SK-N-MC (cell line): Measurements from ENCODE around the gene PLLP.

ENCODE experiments used
- EZH2 ChIP-seq: fragments of 200-600 bp; sonication (generic); IDR thresholded peaks from one replicate; pipeline ENCODE4 v1.6.1; 2017; ENCODE audit warnings: antibody characterized with exemption
- POLR2AphosphoS5 ChIP-seq: IDR thresholded peaks from 2 replicates; pipeline ENCODE4 v1.6.1; 2012; ENCODE audit warnings: mild to moderate bottlenecking, low read depth, low read length, borderline replicate concordance

GRCh38 chr16:57297856-57298255 lies 13.4 kb upstream of the PLLP start:
- no peak for TF ChIP-seq POLR2AphosphoS5
- no peak for TF ChIP-seq EZH2
